B cell (primary cell): ENCODE data around the gene SPRR1A. TPM values are rescaled to one million over a fixed set of nuclear protein-coding genes. Genes with fewer than 3 reads are reported as not detected.
"Not testable (repeated sequence)": the region's sequence is repeated elsewhere in the genome, so short reads cannot be mapped to it uniquely, and the experiment has no call there.

ENCODE experiments used
- ATAC-seq: fragments of 200-7000 bp; cut with Tn5 transposase; one replicate; pipeline ENCODE4 v1.10.0; 2021; ENCODE audit warnings: low read depth, mild to moderate bottlenecking, moderate number of reproducible peaks, moderate library complexity
- CTCF ChIA-PET: fragments of 350-600 bp; sonication (Branson Sonifier 250); formaldehyde crosslinking; loops from one replicate; lab custom pipeline; 2021; ENCODE audit warnings: antibody characterized with exemption, inconsistent platforms; lab: Charles Lee
- POLR2A ChIA-PET: fragments of 350-600 bp; sonication (Branson Sonifier 250); formaldehyde crosslinking; loops from one replicate; lab custom pipeline; 2021; ENCODE audit warnings: antibody characterized with exemption; lab: Charles Lee
- DNase-seq: peaks from one replicate; pipeline ENCODE4 v3.0.0; 2013
- H2AFZ ChIP-seq: 2 replicates; pipeline ENCODE4 v1.6.1; 2012; ENCODE audit warnings: mild to moderate bottlenecking, low read depth, low read length; ENCODE audit not compliant: insufficient read depth, poor library complexity, severe bottlenecking
- H3K27ac ChIP-seq, 2 donors: 1 replicate in 1 of 2; 2 replicates in 1 of 2; pipeline ENCODE4 v1.5.1; 2012 to 2013; ENCODE audit warnings: low read length in 2 of 2, mild to moderate bottlenecking in 2 of 2, moderate library complexity in 1 of 2
- H3K27me3 ChIP-seq, 4 experiments: fragments of 200-600 bp in 1 of 4; sonication (generic) in 1 of 4; replicated peaks in 1 of 4; 1 replicate in 2 of 4; 2 replicates in 2 of 4; pipeline versions ENCODE4 v1.6.1 to v1.7.0; 2013 to 2016; ENCODE audit warnings: low read length in 3 of 4, mild to moderate bottlenecking in 2 of 4, mixed read lengths in 1 of 4, moderate library complexity in 1 of 4; ENCODE audit not compliant: insufficient read depth in 4 of 4, control insufficient read depth in 3 of 4; ENCODE audit errors: control extremely low read depth in 1 of 4
- H3K36me3 ChIP-seq, 2 experiments: replicated peaks in 1 of 2; 1 replicate in 1 of 2; 2 replicates in 1 of 2; pipeline versions ENCODE4 v1.6.1 to v1.7.1; 2013; ENCODE audit warnings: low read length in 1 of 2; ENCODE audit not compliant: insufficient read depth in 2 of 2, control insufficient read depth in 1 of 2; ENCODE audit errors: control extremely low read depth in 1 of 2, extremely low read depth in 1 of 2
- H3K4me1 ChIP-seq, 2 donors: fragments of 200-600 bp in 1 of 2; sonication (generic) in 1 of 2; 1 replicate in 1 of 2; 2 replicates in 1 of 2; pipeline versions ENCODE4 v1.5.1 to v1.6.1; 2013 to 2017; ENCODE audit warnings: low read length in 2 of 2; ENCODE audit not compliant: control insufficient read depth in 2 of 2, insufficient read depth in 2 of 2
- H3K4me2 ChIP-seq: replicated peaks from 2 replicates; pipeline ENCODE3; 2012; ENCODE audit warnings: mild to moderate bottlenecking, low read depth, low read length; ENCODE audit not compliant: poor library complexity, severe bottlenecking
- H3K4me3 ChIP-seq, 5 experiments: fragments of 200-600 bp in 1 of 5; sonication (generic) in 1 of 5; 1 replicate in 3 of 5; 2 replicates in 2 of 5; pipeline versions ENCODE4 v1.5.1 to v1.7.0; 2011 to 2016; ENCODE audit warnings: low read length in 4 of 5, mild to moderate bottlenecking in 4 of 5, low read depth in 2 of 5, control low read depth in 1 of 5, moderate library complexity in 1 of 5; ENCODE audit not compliant: insufficient read depth in 1 of 5; ENCODE audit errors: control extremely low read depth in 1 of 5, extremely low read depth in 1 of 5
- H3K79me2 ChIP-seq: fragments of 200-600 bp; sonication (generic); one replicate; pipeline ENCODE4 v1.6.0; 2016; ENCODE audit warnings: low read length; ENCODE audit not compliant: control insufficient read depth, insufficient read depth
- H3K9ac ChIP-seq: fragments of 200-600 bp; sonication (generic); 2 replicates; pipeline ENCODE4 v1.6.1; 2017; ENCODE audit warnings: mild to moderate bottlenecking, low read length, moderate library complexity
- H3K9me3 ChIP-seq, 3 donors: one replicate each; pipeline versions ENCODE4 v1.6.1 to v1.7.1; 2013; ENCODE audit warnings: low read length in 2 of 3; ENCODE audit not compliant: control insufficient read depth in 2 of 3, insufficient read depth in 1 of 3; ENCODE audit errors: control extremely low read depth in 1 of 3
- H4K20me1 ChIP-seq: 2 replicates; pipeline ENCODE4 v1.6.0; 2012; ENCODE audit warnings: mild to moderate bottlenecking, low read length; ENCODE audit not compliant: insufficient read depth, control insufficient read depth, poor library complexity, severe bottlenecking
- H3K27ac Mint-ChIP-seq: one replicate; pipeline ENCODE4 v1.8.0; 2021; ENCODE audit warnings: mixed read lengths
- H3K27me3 Mint-ChIP-seq: one replicate; pipeline ENCODE4 v1.8.0; 2021; ENCODE audit warnings: mixed read lengths
- H3K4me1 Mint-ChIP-seq: one replicate; pipeline ENCODE4 v1.8.0; 2021; ENCODE audit warnings: mixed read lengths
- H3K4me3 Mint-ChIP-seq: one replicate; pipeline ENCODE4 v1.8.0; 2021; ENCODE audit warnings: mixed read lengths
- H3K9me3 Mint-ChIP-seq: one replicate; pipeline ENCODE4 v1.8.0; 2022; ENCODE audit warnings: mixed read lengths; ENCODE audit not compliant: insufficient read depth
- WGBS: methylation state at CpG from one replicate; pipeline ENCODE4 v1.1.5; 2013; ENCODE audit warnings: missing lambda C conversion rate; ENCODE audit not compliant: insufficient coverage; 5-methylcytosine and 5-hydroxymethylcytosine counted together
- intact Hi-C: fragments of 100-400 bp; cut with micrococcal nuclease; formaldehyde crosslinking; loops from one replicate; pipeline ENCODE4 v1.10.0; 2022
- polyA plus RNA-seq: library from polyadenylated mRNA; depleted of rRNA; stranded (reverse); fragments of >200 nt; gene quantifications from 2 replicates; pipeline ENCODE4 v1.2.3, GENCODE V29; 2012
- total RNA-seq, 2 donors: library from RNA; stranded (reverse); fragments of 120-200 nt in 1 of 2; gene quantifications; 1 replicate in 1 of 2; 2 replicates in 1 of 2; pipeline versions ENCODE4 v1.2.3 to v1.2.4, GENCODE V29; 2013 to 2022

SPRR1A gene
- total and polyA plus RNA-seq, 2 donors (not counting 1 experiment from before 2014, with no cell fraction given): not detected

DNA sequence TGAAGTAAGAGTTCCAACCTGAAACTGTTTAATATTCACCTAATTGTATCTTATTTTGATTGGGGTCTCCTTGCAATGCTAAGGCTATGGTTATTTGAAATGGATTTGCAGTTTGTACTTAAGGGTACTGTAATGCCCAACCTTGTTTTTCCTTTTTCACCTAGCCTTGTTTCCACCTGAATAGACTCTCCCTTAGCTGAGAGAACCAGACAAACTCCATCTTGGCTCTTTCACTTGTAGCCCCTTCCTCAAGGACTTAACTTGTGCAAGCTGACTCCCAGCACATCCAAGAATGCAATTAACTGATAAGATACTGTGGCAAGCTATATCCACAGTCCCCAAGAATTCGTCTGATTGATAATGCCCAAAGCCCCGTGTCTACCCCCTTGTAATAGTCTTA lies 37.9 kb downstream of the SPRR1A start:
- intact Hi-C loops, POLR2A ChIA-PET, H3K4me2 ChIP-seq, H3K79me2 ChIP-seq, H3K27me3 ChIP-seq, H3K9me3 Mint-ChIP-seq, DNase-seq, H3K36me3 ChIP-seq, H2AFZ ChIP-seq, H3K27ac Mint-ChIP-seq, H3K9ac ChIP-seq, ATAC-seq, H3K4me3 Mint-ChIP-seq, H4K20me1 ChIP-seq, H3K4me1 ChIP-seq, H3K27ac ChIP-seq, H3K4me1 Mint-ChIP-seq, H3K4me3 ChIP-seq: not testable (repeated sequence)
- peaks cover 35% of the 10 kb centered on the region for H3K27me3 Mint-ChIP-seq
- WGBS: 21% methylated on average over 2 of the region's 2 CpGs
- H3K9me3 ChIP-seq: peaks cover 0 to 11% (median 0%) of the 10 kb centered on the region in 3 donors
- CTCF ChIA-PET: interaction anchor here (0.6 kb wide), 1 partner anchor 15 kb away, joined by 3 read pairs; no protein-coding TSS in a partner anchor

DNA sequence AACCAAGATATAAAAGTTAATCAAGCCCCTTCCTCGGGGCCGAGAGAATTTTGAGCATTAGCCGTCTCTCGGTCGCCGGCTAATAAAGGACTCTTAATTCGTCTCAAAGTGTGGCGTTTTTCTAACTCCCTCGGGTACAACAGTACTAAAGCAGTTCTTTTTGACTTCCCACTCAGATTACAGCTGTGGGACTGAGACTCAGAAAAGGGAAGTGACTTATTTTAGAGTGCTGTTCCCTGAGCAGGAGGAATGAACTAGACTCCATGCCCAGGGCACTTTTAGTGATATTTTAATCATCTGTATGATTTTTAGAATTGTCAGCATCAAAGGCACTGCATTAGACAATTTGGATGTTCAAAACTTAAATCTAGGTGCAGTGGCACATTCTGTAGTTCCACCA lies 38.5 kb downstream of the SPRR1A start:
- DNase-seq, ATAC-seq: not testable (repeated sequence)

More for the DNA sequence above, 38.5 kb downstream of the SPRR1A start:
- H3K4me2 ChIP-seq, H2AFZ ChIP-seq, H3K9ac ChIP-seq, H3K4me1 Mint-ChIP-seq, H3K9me3 Mint-ChIP-seq, H3K4me3 Mint-ChIP-seq, H3K27ac Mint-ChIP-seq, H3K79me2 ChIP-seq, H3K4me1 ChIP-seq, H3K4me3 ChIP-seq, H3K27ac ChIP-seq, intact Hi-C loops, H4K20me1 ChIP-seq, H3K27me3 ChIP-seq, POLR2A ChIA-PET, H3K36me3 ChIP-seq: not testable (repeated sequence)
- CTCF ChIA-PET: interaction anchor here (0.6 kb wide), 1 partner anchor 15 kb away, joined by 3 read pairs; no protein-coding TSS in a partner anchor
- 10% methylated on average over 6 of the region's 9 CpGs for WGBS
- peaks cover 37% of the 10 kb centered on the region for H3K27me3 Mint-ChIP-seq
- peaks cover 0 to 11% (median 0%) of the 10 kb centered on the region in 3 donors for H3K9me3 ChIP-seq
